Measurements from ENCODE around the gene S1PR3.

S1PR3 gene

DNA sequence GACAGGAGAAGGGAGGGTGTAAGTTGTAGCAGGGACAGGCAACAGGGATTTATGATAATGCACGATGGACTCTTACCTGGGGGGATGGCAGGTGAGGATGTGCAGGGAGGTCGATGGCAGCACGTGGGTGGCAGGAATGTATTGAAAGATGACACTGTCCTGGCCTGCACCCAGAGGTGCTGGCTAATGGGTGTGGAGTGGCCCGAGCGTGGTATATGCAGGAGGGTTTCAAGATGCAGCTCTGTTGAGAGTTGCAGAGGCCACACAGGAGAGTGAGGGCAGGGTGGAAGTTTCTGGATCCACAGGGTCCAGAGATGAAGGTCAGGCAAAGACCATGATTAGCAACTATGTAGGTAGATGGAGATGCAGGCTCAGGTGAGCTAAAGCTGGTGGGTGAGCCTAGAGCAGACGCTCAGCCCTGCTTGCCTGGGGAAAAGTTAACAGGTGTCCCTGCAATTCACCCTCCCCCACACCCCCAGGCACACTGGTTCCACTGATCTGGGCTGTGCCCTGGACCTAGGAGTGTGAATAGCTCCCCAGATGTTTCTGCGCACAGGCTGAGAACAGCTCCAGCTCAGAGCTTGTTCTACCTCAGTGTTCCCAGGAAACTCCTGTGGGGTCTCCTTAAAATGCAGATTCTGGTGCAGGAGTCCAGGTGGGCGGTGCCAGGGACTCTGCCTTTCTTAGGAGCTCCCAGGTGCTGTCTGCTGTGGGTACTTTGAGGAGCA, 21.5 kb upstream of the S1PR3 start:
- DNase-seq (ENCODE audit: low read depth): no peak

- DNase-seq (ENCODE audit: low read depth): no peak
These were observed 19.9 kb upstream of the S1PR3 start for GRCh38 chr9:88971131-88971960.

- DNase-seq (ENCODE audit: low read depth): no peak
These were observed 18.9 kb upstream of the S1PR3 start for GRCh38 chr9:88972401-88972800.

- DNase-seq (ENCODE audit: low read depth): no peak
These were observed 17.8 kb upstream of the S1PR3 start for GRCh38 chr9:88973281-88974045.

GRCh38 chr9:88974641-88975040, 16.6 kb upstream of the S1PR3 start:
- DNase-seq (ENCODE audit: low read depth): no peak

GRCh38 chr9:88975966-88976889, 15.0 kb upstream of the S1PR3 start:
- no peak for DNase-seq (ENCODE audit: low read depth)

DNA sequence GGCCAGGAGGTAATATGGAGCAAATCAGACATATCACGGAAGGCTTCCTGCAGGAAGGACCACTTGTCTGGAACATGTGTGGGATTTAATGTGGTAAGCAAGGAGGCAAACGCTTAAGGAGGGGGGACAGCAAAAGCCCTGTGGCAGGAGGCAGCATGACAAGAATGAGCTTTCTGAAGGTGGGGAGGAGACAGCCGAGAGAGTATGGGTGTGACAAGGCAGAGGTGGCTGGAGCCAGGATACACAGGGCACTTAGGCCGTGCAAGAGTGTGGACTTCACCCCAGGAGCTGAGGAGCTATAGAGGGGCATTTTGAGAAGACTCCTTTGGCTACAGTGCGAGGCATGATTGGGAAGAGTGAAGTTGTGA, 14.4 kb upstream of the S1PR3 start:
- no peak for DNase-seq (ENCODE audit: low read depth)

- no peak for DNase-seq (ENCODE audit: low read depth)
These were observed 13.2 kb upstream of the S1PR3 start for GRCh38 chr9:88978034-88978433.

DNA sequence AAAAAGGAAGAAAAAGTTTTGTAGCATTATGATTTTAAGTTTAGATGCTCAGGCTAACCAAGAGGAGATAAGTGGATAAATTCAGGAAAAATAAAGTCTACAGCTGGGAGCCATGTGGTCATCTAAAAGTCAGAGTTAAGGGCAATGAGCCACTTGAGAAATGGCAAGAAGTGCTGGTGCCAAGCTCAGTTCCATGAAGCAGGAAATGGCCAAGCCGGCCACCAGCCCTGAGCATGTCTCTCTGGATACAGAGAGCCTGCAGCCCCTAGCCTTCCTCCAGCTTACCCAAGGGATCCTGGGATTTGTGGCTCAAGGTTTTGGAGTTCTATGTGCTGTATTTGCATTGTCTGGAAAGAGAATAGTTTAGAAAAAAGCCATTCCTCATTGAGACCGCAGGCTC, 12.2 kb upstream of the S1PR3 start:
- DNase-seq (ENCODE audit: low read depth): no peak

DNA sequence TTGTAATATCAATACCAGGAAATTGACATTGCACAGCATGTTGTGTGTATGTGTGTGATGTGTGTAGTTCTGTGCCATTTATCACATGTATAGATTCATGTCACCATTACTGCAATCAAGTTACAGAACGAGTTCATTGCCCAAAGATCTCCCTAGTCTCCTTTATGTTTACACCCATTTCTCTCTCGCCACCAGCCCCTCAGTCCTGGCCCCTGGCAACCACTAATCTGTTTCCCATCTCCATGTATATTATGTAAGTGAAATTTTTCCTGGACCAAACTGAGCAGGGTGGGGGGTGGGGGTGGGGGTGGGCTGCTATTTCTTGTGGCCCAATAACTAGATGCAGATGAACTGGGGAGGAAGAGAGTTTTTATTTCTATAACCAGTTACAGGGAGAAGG, 11.5 kb upstream of the S1PR3 start:
- no peak for DNase-seq (ENCODE audit: low read depth)

GRCh38 chr9:88980740-88981203, 10.5 kb upstream of the S1PR3 start:
- no peak for DNase-seq (ENCODE audit: low read depth)

- no peak for DNase-seq (ENCODE audit: low read depth)
These were observed 7.3 kb upstream of the S1PR3 start for GRCh38 chr9:88983865-88984542.

DNA sequence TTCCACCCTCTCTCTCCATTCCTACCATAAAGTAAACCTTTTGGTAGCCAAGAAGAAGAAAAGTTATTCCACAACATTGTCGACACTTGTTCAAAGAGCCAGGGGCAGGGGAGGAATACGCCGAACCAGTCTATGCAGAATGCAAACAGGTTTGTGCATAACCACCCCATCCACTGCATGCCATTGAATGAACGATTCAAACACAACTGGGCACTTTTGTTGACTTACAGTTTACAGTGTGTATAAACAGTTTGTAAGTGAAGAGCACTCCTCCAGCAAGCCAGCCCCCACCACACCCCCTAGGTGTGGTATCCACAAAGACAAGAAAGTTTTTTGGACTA, 6.8 kb upstream of the S1PR3 start:
- DNase-seq (ENCODE audit: low read depth): no peak

- no peak for DNase-seq (ENCODE audit: low read depth)
These were observed 5.7 kb upstream of the S1PR3 start for GRCh38 chr9:88985616-88986015.

DNA sequence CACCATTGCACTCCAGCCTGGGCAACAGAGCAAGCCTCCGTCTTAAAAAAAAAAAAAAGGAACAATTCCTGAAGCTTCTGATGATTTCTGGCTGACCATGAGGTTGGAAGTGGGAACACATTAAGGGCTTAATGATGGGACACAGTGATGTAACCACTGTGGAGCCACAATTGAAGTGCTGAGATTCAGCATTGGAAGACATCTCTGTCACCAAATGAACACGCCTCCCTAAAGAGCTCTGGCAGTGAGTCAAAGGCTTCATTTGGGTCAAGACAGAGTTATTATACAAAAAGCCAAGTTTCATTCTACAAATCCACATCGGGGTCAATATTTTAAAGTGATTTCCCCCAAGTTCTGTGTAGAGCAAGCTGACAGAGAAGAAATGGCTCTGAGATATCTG, 4.5 kb upstream of the S1PR3 start:
- DNase-seq (ENCODE audit: low read depth): no peak

DNA sequence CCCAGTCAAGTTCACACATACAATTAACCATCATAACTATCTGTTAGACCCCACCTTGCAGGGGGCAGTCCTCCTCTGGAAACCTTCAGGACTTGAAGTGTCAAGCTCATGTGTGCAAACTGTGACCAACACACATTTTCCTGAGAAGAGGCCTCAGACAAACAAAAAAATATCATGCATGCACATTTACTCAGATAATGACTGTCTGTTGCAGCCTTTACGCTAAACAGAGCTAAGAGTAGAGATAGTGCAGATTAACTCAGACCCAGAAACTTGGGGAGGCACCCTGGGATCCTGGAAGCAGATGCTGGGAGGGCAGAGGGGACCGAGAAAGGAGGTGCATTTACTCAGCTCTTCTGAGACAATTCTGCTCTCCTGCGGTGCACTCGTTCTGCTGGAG, 3.6 kb upstream of the S1PR3 start:
- DNase-seq (ENCODE audit: low read depth): no peak

- no peak for DNase-seq (ENCODE audit: low read depth)
These were observed 2.2 kb upstream of the S1PR3 start for GRCh38 chr9:88988796-88989641.

DNA sequence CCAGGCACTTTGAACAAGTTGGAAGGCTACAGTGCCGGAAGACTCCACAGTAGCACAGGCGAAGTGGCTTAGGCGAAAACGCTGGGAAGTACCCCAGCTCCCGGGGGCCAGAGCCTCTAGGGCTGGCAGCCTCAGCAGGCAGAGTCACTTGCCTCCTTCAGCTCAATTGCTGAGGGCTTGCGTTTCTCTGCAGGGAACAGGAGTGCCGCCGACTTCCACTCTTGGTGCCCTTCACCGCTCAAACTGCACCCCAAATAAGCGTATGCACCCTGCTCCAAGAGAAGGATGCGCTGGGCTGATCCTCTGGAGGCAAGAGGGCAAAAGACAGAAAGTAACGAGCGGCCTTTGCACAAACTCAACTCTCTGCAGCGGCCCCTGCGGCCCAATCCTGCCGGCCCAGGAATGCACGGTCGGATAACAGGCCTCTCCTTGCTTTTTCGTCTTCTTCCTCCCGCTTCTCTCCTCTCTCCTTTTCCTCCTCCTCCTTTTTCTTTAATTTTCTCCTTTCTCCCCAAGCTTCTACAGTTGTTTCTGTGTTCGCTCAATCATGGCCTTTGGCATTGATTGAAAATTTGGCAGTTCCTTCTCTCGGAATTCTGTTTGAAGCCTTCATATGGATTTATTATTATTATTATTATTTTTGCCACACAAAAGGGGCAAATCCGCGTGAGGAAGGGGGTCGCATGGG, 1.1 kb upstream of the S1PR3 start:
- DNase-seq (ENCODE audit: low read depth): no peak

- no peak for DNase-seq (ENCODE audit: low read depth)
These were observed 571 bp upstream of the S1PR3 start for GRCh38 chr9:88990729-88991065.

DNA sequence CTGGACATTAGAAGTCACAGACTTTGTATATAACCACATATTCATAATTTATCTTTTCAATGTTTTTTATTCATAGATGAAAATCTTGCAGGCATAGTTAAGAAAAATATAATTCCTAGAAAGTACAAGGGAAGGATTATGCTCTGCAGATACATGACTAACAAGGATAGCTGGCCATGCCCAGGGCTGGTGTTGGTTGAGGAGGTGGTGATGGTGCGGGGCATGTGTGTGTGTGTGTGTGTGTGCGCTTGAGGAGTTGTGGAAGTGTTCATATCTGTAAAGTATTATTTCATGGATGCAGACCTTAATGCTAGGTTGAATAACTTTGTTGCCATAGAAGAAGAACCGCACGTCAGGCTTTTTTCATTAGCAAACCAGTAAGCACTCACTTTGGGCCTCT, 1.3 kb downstream of the S1PR3 start:
- no peak for DNase-seq (ENCODE audit: low read depth)

Data from stimulated activated CD4-positive, alpha-beta T cell treated with anti-CD3 and anti-CD28 coated beads, Interleukin-2, amount 100 ng/mL, for 4 hours (primary cell).